Bone marrow (tissue), 2 donors: ENCODE results near the gene METTL6.
"Not testable (repeated sequence)": the region's sequence is repeated elsewhere in the genome, so short reads cannot be mapped to it uniquely, and the experiment has no call there.

Experiments used
- DNase-seq, 2 donors: peaks; one replicate each; lab custom pipeline; 2025; lab: John Stamatoyannopoulos, UW

METTL6 gene

GRCh38 chr3:15403495-15403894, 23.8 kb downstream of the METTL6 start:
- no peak for DNase-seq

GRCh38 chr3:15401936-15402335, 25.4 kb downstream of the METTL6 start:
- DNase-seq = no peak

- DNase-seq = no peak
Observed at GRCh38 chr3:15399970-15400369, 27.4 kb downstream of the METTL6 start.

- DNase-seq = not testable (repeated sequence)
Observed at GRCh38 chr3:15398731-15399133, 28.6 kb downstream of the METTL6 start.

GRCh38 chr3:15393252-15393651, 34.1 kb downstream of the METTL6 start:
- DNase-seq = not testable (repeated sequence)

- no peak for DNase-seq
Observed at GRCh38 chr3:15391007-15391406, 36.3 kb downstream of the METTL6 start.

GRCh38 chr3:15390460-15390859, 36.9 kb downstream of the METTL6 start:
- DNase-seq = no peak

GRCh38 chr3:15388335-15388734, 39.0 kb downstream of the METTL6 start:
- DNase-seq = not testable (repeated sequence)

GRCh38 chr3:15387735-15388134, 39.6 kb downstream of the METTL6 start:
- no peak for DNase-seq

- no peak for DNase-seq
Observed at GRCh38 chr3:15387171-15387581, 40.2 kb downstream of the METTL6 start.

- DNase-seq = not testable (repeated sequence)
Observed at GRCh38 chr3:15386654-15386955, 40.7 kb downstream of the METTL6 start.

GRCh38 chr3:15385901-15386653, 41.3 kb downstream of the METTL6 start:
- DNase-seq = no peak

- not testable (repeated sequence) for DNase-seq
Observed at GRCh38 chr3:15385238-15385695, 42.1 kb downstream of the METTL6 start.

- DNase-seq = no peak
Observed at GRCh38 chr3:15384510-15385237, 42.7 kb downstream of the METTL6 start.

- DNase-seq = no peak
Observed at GRCh38 chr3:15382405-15382923, 44.9 kb downstream of the METTL6 start.

GRCh38 chr3:15380980-15381890, 46.1 kb downstream of the METTL6 start:
- DNase-seq = no peak

- DNase-seq = peak; percentile 83 to 84
Observed at GRCh38 chr3:15377961-15378791, 49.2 kb downstream of the METTL6 start.

- DNase-seq = no peak
Observed at GRCh38 chr3:15375461-15376000, 51.8 kb downstream of the METTL6 start.

- DNase-seq = no peak
Observed at GRCh38 chr3:15372918-15373317, 54.4 kb downstream of the METTL6 start.

- DNase-seq = no peak
Observed at GRCh38 chr3:15368561-15369135, 58.7 kb downstream of the METTL6 start.

GRCh38 chr3:15367059-15367458, 60.3 kb downstream of the METTL6 start:
- no peak for DNase-seq
